Upper lobe of left lung (tissue), 6 donors: ENCODE results near the gene GMDS. TPM values are rescaled to one million over a fixed set of nuclear protein-coding genes. Genes with fewer than 3 reads are reported as not detected.

Experiments
- ATAC-seq, 2 donors: fragments of 200-7000 bp; cut with Tn5 transposase; one replicate each; pipeline ENCODE4 v1.9.1; 2022; ENCODE audit warnings: mild to moderate bottlenecking in 2 of 2, moderate library complexity in 2 of 2; ENCODE audit not compliant: low FRiP score in 2 of 2
- DNase-seq, 2 donors: peaks; one replicate each; pipeline ENCODE4 v3.0.0-alpha.2; 2019 to 2020
- H3K27ac ChIP-seq, 4 donors: fragments of 200-600 bp; sonication (generic); one replicate each; pipeline ENCODE4 v1.5.1; 2016 to 2019
- H3K27me3 ChIP-seq, 4 donors: fragments of 200-600 bp; sonication (generic); one replicate each; pipeline ENCODE4 v1.5.1; 2017 to 2019
- H3K36me3 ChIP-seq, 4 donors: fragments of 200-600 bp; sonication (generic); one replicate each; pipeline ENCODE4 v1.5.1; 2016 to 2019
- H3K4me1 ChIP-seq, 4 donors: fragments of 200-600 bp; sonication (generic); one replicate each; pipeline ENCODE4 v1.5.1; 2018 to 2019
- H3K4me3 ChIP-seq, 4 donors: fragments of 200-600 bp; sonication (generic); one replicate each; pipeline ENCODE4 v1.5.1; 2017 to 2019; ENCODE audit warnings: mild to moderate bottlenecking in 2 of 4, moderate library complexity in 1 of 4
- H3K9me3 ChIP-seq, 4 donors: fragments of 200-600 bp; sonication (generic); one replicate each; pipeline ENCODE4 v1.5.1; 2018 to 2019
- CTCF ChIP-seq, 6 experiments: fragments of 450-650 bp in 4 of 6; fragments of 200-600 bp in 2 of 6; sonication (generic) in 2 of 6; IDR thresholded peaks; one replicate each; pipeline ENCODE4 v1.5.1; 2016 to 2019; ENCODE audit warnings: antibody characterized with exemption in 6 of 6
- EP300 ChIP-seq, 4 donors: sonication (generic); formaldehyde crosslinking; IDR thresholded peaks; one replicate each; pipeline ENCODE4 v1.5.1; 2017; ENCODE audit warnings: antibody characterized with exemption in 4 of 4, control low read depth in 2 of 4
- POLR2A ChIP-seq, 4 donors: fragments of 450-650 bp; IDR thresholded peaks; one replicate each; pipeline ENCODE4 v1.5.1; 2016 to 2017; ENCODE audit warnings: antibody characterized with exemption in 4 of 4, mild to moderate bottlenecking in 2 of 4
- POLR2AphosphoS5 ChIP-seq, 2 donors: sonication (generic); formaldehyde crosslinking; IDR thresholded peaks; one replicate each; pipeline ENCODE4 v1.5.1; 2017; ENCODE audit warnings: antibody characterized with exemption in 2 of 2
- WGBS, 2 donors: methylation state at CpG; one replicate each; pipeline ENCODE4 v1.1.5; 2017 to 2018; 5-methylcytosine and 5-hydroxymethylcytosine counted together
- total RNA-seq, 6 donors: library from RNA; depleted of rRNA in 4 of 6; stranded (reverse); fragments of >200 nt in 4 of 6; gene quantifications; one replicate each; pipeline versions ENCODE4 v1.1.0 to v1.2.1, GENCODE V29; 2016 to 2021
- donor health status: DM: no; HTN: no; CAD: no; lungs with moderate emphysema.
- donor health status: DM: no; HTN: yes; CAD: no; lungs with severe emphysema.

The GMDS gene
- total RNA-seq, 6 donors from 2014 or later: 7.6 to 17.8 (median 14.1) TPM

DNA sequence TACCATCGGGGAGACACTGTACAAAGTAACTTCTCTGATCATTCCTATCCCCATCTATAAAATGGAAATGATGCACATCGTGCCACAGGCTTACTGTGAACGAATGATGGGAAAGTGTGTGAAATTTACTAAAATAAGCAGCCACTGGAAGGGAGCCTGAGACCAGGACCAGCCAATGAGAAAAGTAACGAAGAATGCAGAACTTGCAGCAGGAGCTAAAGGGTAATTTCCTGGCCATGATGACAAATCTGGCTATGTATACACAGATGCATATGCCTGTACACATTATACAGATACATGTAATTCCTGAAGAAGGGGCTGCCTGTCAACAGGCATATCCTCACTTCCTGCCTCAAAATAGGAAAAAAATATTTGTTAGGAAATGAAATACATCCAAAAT, 47.4 kb downstream of the GMDS start:
- no peaks in the 10 kb centered on the region for H3K27me3 ChIP-seq
- no peak overlapping the region for H3K4me3 ChIP-seq
- no peaks in the 10 kb centered on the region for H3K9me3 ChIP-seq
- H3K36me3 ChIP-seq: no peaks in the 10 kb centered on the region
- DNase-seq: no peak
- H3K27ac ChIP-seq: no peak overlapping the region
- TF ChIP-seq POLR2A (IDR thresholded peaks at IDR 0.05) (no peak), POLR2AphosphoS5 (IDR thresholded peaks at IDR 0.05) (no peak), EP300 (IDR thresholded peaks at IDR 0.05) (no peak), CTCF (IDR thresholded peaks at IDR 0.05) (no peak)
- ATAC-seq: no peak
- peaks cover 0 to 12% (median 2%) of the 10 kb centered on the region in 4 donors for H3K4me1 ChIP-seq
- WGBS, 2 donors: 83 to 93% methylated on average over 4 of the region's 4 CpGs

DNA sequence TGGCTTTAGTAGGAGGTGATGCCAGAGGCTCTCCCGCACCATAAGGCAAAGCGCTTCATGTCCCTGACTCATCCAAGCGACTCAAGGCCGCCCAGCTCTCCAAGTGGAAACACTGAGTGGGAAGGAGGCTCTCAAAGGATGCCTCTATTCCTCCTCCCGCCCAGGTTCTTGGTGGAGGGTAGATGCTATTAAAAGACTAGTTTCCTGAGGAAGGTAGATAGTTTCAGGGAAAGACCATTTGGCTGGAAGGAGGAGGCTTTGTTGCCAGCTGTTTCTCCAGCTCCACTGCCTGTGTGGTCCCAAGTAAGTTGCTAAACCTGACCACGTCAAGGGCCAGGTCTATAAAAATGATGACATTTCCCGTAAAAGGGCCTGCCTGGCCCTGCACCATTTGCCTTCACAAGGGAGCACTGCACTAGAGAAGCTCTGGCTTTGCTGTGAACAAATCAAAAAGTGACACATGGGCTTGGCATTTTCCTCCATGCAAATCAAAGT, 48.2 kb downstream of the GMDS start:
- Histone ChIP-seq H3K27me3 (no peaks in the 10 kb centered on the region), H3K27ac (no peak overlapping the region), H3K9me3 (no peaks in the 10 kb centered on the region), H3K4me1 (peaks cover 0 to 7% (median 0%) of the 10 kb centered on the region in 4 donors), H3K36me3 (no peaks in the 10 kb centered on the region), H3K4me3 (no peak overlapping the region)
- 80 to 87% methylated on average over 7 of the region's 7 CpGs for WGBS, 2 donors
- TF ChIP-seq EP300 (IDR thresholded peaks at IDR 0.05): no peak
- peak in 1 of 2 donors; percentile 56 for ATAC-seq
- DNase-seq: no peak

DNA sequence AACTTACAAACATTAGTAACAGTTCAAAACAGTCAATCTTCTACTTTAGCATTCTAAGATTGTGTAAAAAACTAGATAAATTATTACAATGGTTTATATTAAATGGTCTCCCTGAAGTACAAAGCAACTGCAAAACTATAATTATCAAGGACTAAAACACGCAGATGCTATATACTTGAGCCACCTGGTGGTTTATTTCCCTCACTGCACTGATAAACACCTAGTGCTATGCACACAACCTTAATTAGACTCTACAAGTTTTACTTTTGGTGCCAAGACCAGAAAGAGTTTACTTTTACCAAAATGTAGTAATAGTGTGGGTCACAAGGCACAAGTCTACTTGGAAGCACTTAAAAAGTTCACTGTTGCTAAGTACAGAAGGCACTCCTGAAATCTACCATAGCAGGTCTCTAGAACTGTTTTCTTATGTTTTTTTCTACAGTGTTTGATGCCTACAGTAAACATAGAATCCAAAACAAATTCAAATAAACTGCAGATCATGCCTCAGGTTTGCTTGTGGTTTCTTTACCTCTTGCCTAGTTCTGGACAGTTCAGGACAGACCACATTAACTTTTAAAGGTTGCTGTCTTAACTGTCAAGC, 49.2 kb downstream of the GMDS start:
- DNase-seq: peak in 1 of 2 donors; percentile 43

DNA sequence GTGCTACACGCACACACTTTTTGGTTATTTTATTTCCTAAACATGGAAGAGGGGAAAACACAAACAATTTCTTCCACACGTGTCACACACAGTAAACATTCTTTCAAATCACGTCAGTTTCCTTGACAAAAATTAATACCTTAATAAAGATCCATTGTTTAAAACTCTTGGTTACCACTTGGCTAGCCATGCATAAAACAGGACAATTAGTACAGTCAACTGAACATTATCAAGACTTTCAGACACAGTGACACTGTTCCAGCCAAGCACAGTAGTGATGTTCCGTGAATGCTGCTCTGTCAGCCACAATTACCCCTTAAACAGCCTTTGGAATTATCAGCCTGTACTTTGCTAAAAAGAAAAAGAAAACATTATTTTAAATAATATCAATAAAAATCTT, 50.8 kb downstream of the GMDS start:
- 82 to 83% methylated on average over 4 of the region's 4 CpGs for WGBS, 2 donors
- DNase-seq: no peak
- no peak for TF ChIP-seq POLR2A (IDR thresholded peaks at IDR 0.05)
- TF ChIP-seq CTCF (IDR thresholded peaks at IDR 0.05): no peak
- no peak for TF ChIP-seq EP300 (IDR thresholded peaks at IDR 0.05)
- TF ChIP-seq POLR2AphosphoS5 (IDR thresholded peaks at IDR 0.05): no peak
- no peak for ATAC-seq
- no peaks in the 10 kb centered on the region for H3K27me3 ChIP-seq
- H3K36me3 ChIP-seq: no peaks in the 10 kb centered on the region
- H3K9me3 ChIP-seq: no peaks in the 10 kb centered on the region
- H3K4me3 ChIP-seq: no peak overlapping the region
- no peak overlapping the region for H3K27ac ChIP-seq
- H3K4me1 ChIP-seq: peaks cover 0 to 7% (median 0%) of the 10 kb centered on the region in 4 donors

More for the DNA sequence above, 49.2 kb downstream of the GMDS start:
- WGBS, 2 donors: 3 to 5% methylated on average over 1 of the region's 1 CpG
- Histone ChIP-seq H3K27me3 (no peaks in the 10 kb centered on the region), H3K4me3 (no peak overlapping the region), H3K36me3 (no peaks in the 10 kb centered on the region), H3K27ac (no peak overlapping the region), H3K9me3 (no peaks in the 10 kb centered on the region), H3K4me1 (peaks cover 0 to 7% (median 0%) of the 10 kb centered on the region in 4 donors)
- peak; percentile 86 to 90 for ATAC-seq
- peak; percentile 65 to 84 (median 74) for TF ChIP-seq CTCF (IDR thresholded peaks at IDR 0.05)
- no peak for TF ChIP-seq POLR2A (IDR thresholded peaks at IDR 0.05)

DNA sequence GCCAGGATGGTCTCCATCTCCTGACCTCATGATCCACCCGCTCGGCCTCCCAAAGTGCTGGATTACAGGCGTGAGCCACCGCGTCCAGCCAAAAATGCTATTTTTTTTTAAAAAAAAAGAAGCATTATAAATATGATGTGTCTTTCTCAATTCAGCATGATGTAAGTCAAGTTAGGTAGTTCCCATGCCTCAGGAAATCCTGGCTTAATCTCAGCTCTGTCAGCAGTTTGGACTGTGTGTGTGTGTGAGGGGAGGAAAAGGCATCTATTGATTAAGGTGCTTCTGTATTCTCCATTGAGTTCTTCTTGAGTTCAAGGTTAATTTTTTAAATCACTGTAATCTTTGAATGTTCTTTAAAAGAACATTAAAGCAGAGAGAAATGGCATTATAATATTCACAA, 51.5 kb downstream of the GMDS start:
- ATAC-seq (no peak), DNase-seq (no peak)
- no peaks in the 10 kb centered on the region for H3K27me3 ChIP-seq
- peaks cover 0 to 7% (median 0%) of the 10 kb centered on the region in 4 donors for H3K4me1 ChIP-seq
- no peaks in the 10 kb centered on the region for H3K9me3 ChIP-seq
- no peaks in the 10 kb centered on the region for H3K36me3 ChIP-seq
- no peak overlapping the region for H3K27ac ChIP-seq
- WGBS, 2 donors: 96 to 97% methylated on average over 5 of the region's 5 CpGs
- TF ChIP-seq CTCF (IDR thresholded peaks at IDR 0.05) (no peak), EP300 (IDR thresholded peaks at IDR 0.05) (no peak), POLR2A (IDR thresholded peaks at IDR 0.05) (no peak), POLR2AphosphoS5 (IDR thresholded peaks at IDR 0.05) (no peak)
- no peak overlapping the region for H3K4me3 ChIP-seq
